Anterior cingulate cortex (tissue), 58 donors: ENCODE results near the gene COL18A1.
A peak's percentile ranks its signal among the peaks of the same experiment; 100 is the strongest.

Experiments
- DNase-seq, 58 donors: peaks; one replicate each; lab custom pipeline; 2025; lab: John Stamatoyannopoulos, UW

COL18A1 gene

GRCh38 chr21:45460611-45461368, 55.8 kb downstream of the COL18A1 start:
- no peak for DNase-seq

GRCh38 chr21:45461369-45461750, 56.4 kb downstream of the COL18A1 start:
- no peak for DNase-seq

GRCh38 chr21:45461806-45462341, 56.9 kb downstream of the COL18A1 start:
- DNase-seq = no peak

DNA sequence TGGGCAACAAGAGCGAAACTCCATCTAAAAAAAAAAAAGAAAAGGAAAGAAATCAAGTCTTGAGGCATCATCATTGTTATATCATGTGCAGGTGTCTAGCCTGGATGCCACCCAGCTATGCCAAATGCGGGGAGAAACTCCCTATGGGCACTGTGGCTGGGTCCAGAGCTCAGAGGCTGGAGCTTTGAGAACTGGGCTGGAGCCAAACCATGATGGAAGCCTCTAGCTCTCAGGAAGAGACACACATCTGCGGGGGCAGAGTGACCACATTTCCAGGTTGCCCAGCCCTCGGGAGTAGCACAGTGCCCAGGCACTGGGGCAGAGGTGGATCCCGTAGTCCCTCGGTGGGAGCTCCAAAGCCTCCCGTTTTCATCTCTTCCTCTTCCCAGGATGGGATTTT, 58.9 kb downstream of the COL18A1 start:
- DNase-seq = no peak

GRCh38 chr21:45464309-45464708, 59.3 kb downstream of the COL18A1 start:
- DNase-seq = no peak

DNA sequence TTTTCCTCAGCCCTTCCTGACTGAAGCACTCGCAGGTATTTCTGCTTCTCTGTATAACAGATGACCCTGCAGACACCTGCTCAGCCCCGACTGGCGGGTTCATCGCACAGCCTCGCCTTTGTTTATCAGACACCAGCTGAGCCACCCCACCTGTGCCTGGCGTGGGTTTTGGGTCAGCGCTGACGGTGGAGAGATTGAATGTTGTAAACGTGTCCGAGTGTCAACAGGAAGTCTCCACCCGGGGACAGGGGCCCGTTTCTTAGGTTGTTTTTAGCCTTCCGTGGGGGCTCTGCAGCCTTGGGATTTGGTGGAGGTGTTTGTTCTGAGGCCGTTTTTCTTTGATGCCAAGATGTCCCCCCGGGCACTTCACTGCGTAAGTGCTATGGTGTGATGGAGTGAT, 60.1 kb downstream of the COL18A1 start:
- DNase-seq = no peak

GRCh38 chr21:45465611-45466329, 60.8 kb downstream of the COL18A1 start:
- DNase-seq = no peak

- peak in 1 of 58 donors; percentile 20 for DNase-seq
These were observed 61.6 kb downstream of the COL18A1 start for GRCh38 chr21:45466330-45467220.

- peak in 1 of 58 donors; percentile 43 for DNase-seq
These were observed 62.3 kb downstream of the COL18A1 start for GRCh38 chr21:45467221-45467779.

- no peak for DNase-seq
These were observed 63.3 kb downstream of the COL18A1 start for GRCh38 chr21:45468051-45468970.

- DNase-seq = no peak
These were observed 64.0 kb downstream of the COL18A1 start for GRCh38 chr21:45468971-45469272.

- peak in 36 of 58 donors; percentile 6 to 83 (median 56) for DNase-seq
These were observed 64.5 kb downstream of the COL18A1 start for GRCh38 chr21:45469273-45470086.

GRCh38 chr21:45470087-45470515, 65.1 kb downstream of the COL18A1 start:
- no peak for DNase-seq

DNA sequence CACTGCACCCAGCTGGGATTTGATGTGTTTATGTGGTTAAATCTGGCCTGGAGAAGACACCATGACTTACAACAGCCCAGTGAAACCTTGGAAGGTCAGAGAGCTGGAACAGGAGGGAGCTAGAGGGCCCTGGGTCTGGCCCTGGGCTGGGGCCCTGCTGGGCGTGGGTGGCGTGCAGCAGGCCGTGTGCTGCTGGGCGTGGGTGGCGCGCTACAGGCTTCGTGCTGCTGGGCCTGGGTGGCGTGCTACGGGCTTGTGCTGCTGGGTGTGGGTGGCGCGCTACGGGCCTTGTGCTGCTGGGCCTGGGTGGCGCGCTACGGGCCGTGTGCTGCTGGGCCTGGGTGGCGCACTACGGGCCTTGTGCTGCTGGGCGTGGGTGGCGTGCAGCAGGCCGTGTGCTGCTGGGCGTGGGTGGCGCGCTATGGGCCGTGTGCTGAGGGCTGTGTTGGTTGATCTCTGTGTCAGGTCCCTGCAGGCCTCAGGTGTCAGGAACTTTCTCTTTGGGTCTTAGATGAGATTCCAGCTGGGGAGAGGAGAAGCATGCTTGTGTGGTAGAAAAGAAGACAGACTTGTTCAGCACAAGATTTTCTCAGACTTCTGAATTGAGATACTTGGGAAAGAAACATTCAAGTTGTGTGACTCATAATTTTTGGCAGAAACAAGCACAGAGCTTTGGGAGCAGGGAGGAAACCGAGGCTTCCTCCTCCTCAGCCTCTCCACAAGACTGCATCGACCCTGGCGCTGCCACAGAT, 66.0 kb downstream of the COL18A1 start:
- DNase-seq = peak in 4 of 58 donors; percentile 15 to 45 (median 26)

- peak in 1 of 58 donors; percentile 34 for DNase-seq
These were observed 66.7 kb downstream of the COL18A1 start for GRCh38 chr21:45471525-45472221.

DNA sequence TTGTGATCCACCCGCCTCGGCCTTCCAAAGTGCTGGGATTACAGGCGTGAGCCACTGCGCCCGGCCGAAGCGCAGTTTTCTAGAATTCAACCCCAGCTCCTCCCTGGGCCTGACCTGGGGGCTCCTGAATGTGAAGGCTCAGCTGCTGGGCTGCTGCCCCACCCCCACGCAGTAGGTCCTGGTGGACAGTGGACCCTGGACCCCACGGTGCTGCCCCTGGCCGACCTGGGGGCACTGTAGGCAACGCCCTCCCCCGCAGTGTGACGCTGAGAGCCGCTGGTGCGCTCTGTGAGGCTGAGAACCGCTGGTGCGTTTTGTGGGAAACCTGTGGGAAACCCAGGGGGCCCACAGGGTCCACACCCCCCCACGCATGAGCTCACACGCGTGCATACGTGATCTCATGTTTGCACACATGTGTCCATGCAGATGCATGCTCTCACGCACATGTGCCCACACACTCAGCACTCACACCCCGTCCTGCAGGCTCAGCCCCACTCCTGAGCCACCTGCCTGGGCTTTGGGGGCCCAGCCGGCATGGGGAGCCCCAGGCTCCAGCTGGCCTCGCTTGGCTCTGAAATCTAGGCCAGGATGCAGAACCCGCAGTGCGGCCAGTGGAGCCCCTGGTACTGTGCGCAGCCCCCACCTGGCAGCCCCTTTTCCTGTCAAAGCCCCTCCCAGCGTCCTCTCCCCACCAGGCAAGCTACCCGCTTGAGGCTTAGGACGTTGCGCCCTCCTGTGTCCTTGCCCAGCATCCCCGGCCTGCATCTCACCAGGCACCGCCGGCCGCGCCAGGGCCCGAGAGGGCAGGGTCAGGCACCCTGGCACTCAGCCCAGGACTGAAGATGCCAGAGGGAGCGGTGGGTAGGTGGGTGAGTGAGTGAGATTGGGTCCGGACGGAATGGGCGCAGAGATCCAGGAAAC, 67.7 kb downstream of the COL18A1 start:
- peak in 14 of 58 donors; percentile 10 to 63 (median 32) for DNase-seq
